Ishikawa (cell line): ENCODE data around the gene CDH24.

Experiments used
- CEBPB ChIP-seq: IDR thresholded peaks from 2 replicates; pipeline ENCODE4 v1.6.1; 2012
- CREB1 ChIP-seq: IDR thresholded peaks from 2 replicates; pipeline ENCODE4 v1.6.1; 2012; ENCODE audit warnings: low read depth
- EGR1 ChIP-seq: IDR thresholded peaks from 2 replicates; pipeline ENCODE4 v1.6.1; 2012
- EP300 ChIP-seq: IDR thresholded peaks from 2 replicates; pipeline ENCODE4 v1.6.1; 2012; ENCODE audit warnings: borderline replicate concordance
- FOXM1 ChIP-seq: IDR thresholded peaks from 2 replicates; pipeline ENCODE4 v1.6.1; 2012; ENCODE audit warnings: low read depth, borderline replicate concordance
- NFIC ChIP-seq: IDR thresholded peaks from 2 replicates; pipeline ENCODE4 v1.6.1; 2012
- RAD21 ChIP-seq: IDR thresholded peaks from 2 replicates; pipeline ENCODE4 v1.6.1; 2012; ENCODE audit warnings: low read depth
- REST ChIP-seq: IDR thresholded peaks from 2 replicates; pipeline ENCODE4 v1.6.1; 2012; ENCODE audit warnings: low read depth, mild to moderate bottlenecking
- TAF1 ChIP-seq: IDR thresholded peaks from 2 replicates; pipeline ENCODE4 v1.6.1; 2012; ENCODE audit warnings: low read depth, mild to moderate bottlenecking
- TCF12 ChIP-seq: IDR thresholded peaks from 2 replicates; pipeline ENCODE4 v1.6.1; 2012; ENCODE audit warnings: low read depth
- TEAD4 ChIP-seq: IDR thresholded peaks from 2 replicates; pipeline ENCODE4 v1.6.1; 2012
- USF1 ChIP-seq: IDR thresholded peaks from 2 replicates; pipeline ENCODE4 v1.6.1; 2012
- YY1 ChIP-seq: IDR thresholded peaks from 2 replicates; pipeline ENCODE4 v1.6.1; 2012; ENCODE audit warnings: low read depth
- ZBTB7A ChIP-seq: IDR thresholded peaks from 2 replicates; pipeline ENCODE4 v1.6.1; 2012; ENCODE audit warnings: low read depth
- TF ChIP-seq, protein P1 (sequence below): IDR thresholded peaks from 2 replicates; pipeline ENCODE4 v1.6.1; 2012

The CDH24 gene

GRCh38 chr14:23035303-23036144 is 21.8 kb downstream of the CDH24 start:
- TF ChIP-seq CREB1 (no peak), REST (no peak), TEAD4 (no peak)

GRCh38 chr14:23034498-23035302 is 22.6 kb downstream of the CDH24 start, which contains the start of gene PSMB5:
TSS of gene PSMB5 (minus strand) at chr14:23034900. CDS start at chr14:23034881, 19 bp downstream.
- TF ChIP-seq RAD21 = no peak
- TF ChIP-seq CEBPB = peak; percentile 69
- no peak for TF ChIP-seq EP300
- no peak for TF ChIP-seq REST
- peak; percentile 32; the same call in 1 of the 2 replicates for TF ChIP-seq USF1
- TF ChIP-seq ZBTB7A = no peak
- TF ChIP-seq, protein P1, sequence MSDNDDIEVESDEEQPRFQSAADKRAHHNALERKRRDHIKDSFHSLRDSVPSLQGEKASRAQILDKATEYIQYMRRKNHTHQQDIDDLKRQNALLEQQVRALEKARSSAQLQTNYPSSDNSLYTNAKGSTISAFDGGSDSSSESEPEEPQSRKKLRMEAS = no peak
- TF ChIP-seq EGR1 = peak; percentile 90
- TF ChIP-seq FOXM1 = no peak
- TF ChIP-seq YY1 = peak; percentile 95
- TF ChIP-seq CREB1 = peak; percentile 90
- no peak for TF ChIP-seq TCF12
- peak; percentile 84 for TF ChIP-seq TAF1
- TF ChIP-seq NFIC = no peak
- no peak for TF ChIP-seq TEAD4

- TF ChIP-seq CREB1 (no peak), TAF1 (no peak), YY1 (no peak), TCF12 (no peak), CEBPB (no peak), EGR1 (no peak), USF1 (no peak), TEAD4 (no peak), REST (no peak), FOXM1 (no peak), RAD21 (no peak), NFIC (no peak), ZBTB7A (no peak), EP300 (no peak)
- TF ChIP-seq, protein P1 = no peak
Observed at GRCh38 chr14:23033801-23034497, 23.4 kb downstream of the CDH24 start.
